Stimulated activated CD4-positive, alpha-beta T cell treated with anti-CD3 and anti-CD28 coated beads, Interleukin-12 subunit alpha, Interleukin-12 subunit beta, amount 100 ng/mL, for 48 hours (primary cell): ENCODE measurements around the gene BCAR1.
A peak's percentile ranks its signal among the peaks of the same experiment; 100 is the strongest.
"Not testable (repeated sequence)": the region's sequence is repeated elsewhere in the genome, so short reads cannot be mapped to it uniquely, and the experiment has no call there.

ENCODE experiments used
- DNase-seq, 3 donors: peaks; one replicate each; pipeline ENCODE4 v3.0.0-alpha.2; 2020; ENCODE audit warnings: low read depth in 2 of 3, low spot score in 1 of 3

Gene BCAR1

GRCh38 chr16:75256059-75256571 is 4.7 kb upstream of the BCAR1 start:
- no peak for DNase-seq

DNA sequence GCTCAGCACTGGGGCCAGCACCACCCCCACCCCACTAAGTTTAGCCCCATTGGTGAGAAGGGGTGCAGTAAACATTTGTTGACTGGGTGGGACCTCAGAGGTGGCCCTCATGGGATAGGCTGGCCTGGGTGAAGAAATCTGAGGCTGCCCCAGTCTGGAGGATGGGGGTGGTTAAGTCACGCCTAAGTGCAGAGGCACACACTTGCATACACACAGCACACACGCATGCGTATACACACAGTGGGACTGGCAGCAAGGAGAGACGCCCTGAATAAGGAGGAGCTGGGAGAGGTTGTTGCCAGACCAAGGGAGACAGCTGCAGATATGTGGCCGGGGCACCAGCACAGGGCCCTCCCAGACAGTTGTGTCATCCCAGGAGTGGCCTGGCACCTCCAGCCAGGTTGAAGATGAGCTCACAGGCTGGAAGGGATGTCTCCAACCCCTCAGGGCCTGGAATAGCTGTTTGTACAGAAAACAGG is 3.0 kb upstream of the BCAR1 start:
- no peak for DNase-seq

- DNase-seq: no peak
Observed at GRCh38 chr16:75252946-75253911, 1.8 kb upstream of the BCAR1 start.

DNA sequence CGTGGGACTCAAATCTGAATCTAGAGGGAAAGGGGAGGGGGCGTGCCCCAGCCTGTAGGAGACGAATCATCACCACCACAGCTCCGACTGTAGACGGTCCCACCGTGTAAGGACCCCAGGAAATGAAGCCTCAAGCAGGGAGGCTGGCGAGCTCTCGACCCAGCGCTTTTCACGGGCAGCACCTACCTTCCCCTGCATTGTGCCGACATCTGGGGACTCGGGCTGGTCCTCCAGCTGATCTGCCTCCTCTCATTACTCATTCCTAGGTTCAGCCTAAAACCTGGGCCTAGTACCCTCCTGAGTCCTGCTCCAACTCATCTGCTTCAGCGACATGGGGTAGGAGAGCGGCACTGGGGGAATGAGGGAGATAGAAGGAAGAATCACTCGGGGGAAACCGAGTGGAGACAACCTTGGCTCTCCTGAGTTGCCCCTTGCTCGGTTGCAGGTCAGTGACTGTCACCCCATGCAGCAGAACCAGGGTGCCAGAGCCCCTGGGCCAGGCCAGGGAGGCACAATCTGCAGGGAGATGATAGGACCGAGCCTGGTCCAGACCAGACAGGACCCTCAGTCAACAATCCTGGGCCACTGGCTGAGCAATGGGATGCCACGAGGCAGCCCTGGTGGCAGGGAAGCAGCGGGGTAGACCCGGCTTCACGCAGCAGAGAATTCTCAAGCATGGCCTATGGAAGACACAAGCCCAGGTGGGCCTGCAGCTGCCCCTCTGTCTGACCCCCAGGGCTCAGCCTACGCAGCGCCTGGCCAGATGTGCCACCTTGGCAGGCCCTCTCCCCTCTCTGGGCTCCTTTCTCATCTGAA is 833 bp upstream of the BCAR1 start:
- DNase-seq: no peak

DNA sequence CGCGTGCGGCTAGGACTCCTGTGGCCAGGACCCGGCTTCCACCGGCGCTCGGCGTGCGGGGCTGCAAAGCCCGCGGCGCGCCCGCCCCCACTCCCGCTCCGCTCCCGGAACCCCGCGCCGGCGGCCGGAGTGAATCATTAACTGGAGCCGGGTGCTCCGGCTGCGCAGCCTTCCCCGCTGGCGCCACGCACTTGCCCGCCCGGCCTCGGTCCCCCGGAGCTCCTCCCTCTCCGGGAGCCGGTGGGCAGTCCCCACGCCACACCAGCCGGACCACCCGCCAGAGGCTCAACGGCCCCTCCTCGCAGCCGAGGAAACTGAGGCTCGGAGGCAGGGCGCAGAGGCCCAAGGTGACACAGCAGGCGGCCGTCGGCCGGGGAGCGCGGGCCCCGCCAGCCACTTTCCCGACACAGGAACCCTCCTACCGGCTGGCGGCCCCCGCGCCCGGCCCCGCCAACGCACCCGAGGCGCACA is 580 bp downstream of the BCAR1 start:
- DNase-seq: peak in 1 of 3 donors; percentile 11

DNA sequence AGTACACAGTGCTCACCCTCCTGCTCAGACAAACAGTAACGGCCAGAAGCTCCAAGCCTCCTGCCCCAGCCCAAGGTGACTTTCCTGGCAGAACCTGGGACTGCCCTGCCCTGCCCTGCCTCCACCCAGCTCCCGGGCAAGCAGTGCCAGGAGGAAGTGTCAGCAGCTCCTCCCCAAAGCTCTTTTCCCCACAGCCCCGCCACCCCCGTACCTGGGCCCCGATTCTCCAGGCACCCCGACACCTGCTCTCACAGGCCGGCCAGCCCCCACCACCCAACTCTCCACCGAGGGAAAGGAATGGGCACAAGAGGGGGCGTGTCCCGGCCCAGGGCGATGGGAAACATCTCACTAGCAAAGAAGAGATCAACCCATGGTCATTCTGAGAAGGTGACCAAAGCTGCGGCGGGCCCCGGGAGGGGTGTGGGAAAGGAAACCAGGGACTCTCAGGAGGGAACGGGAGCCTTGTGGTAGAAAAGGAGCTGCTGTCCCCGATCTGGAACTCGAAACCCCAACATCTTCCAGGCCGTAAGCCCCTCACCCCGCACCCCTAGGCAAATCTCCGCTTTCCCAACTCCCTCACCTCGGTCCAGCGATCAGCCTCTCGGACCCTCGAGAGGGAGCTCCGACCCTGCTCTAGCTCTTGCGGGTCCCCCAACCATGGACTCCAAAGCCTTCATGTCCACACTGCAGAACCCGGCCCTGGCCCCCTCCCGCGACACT is 1.2 kb downstream of the BCAR1 start:
- no peak for DNase-seq

GRCh38 chr16:75249441-75249840 is 2.0 kb downstream of the BCAR1 start:
- no peak for DNase-seq

DNA sequence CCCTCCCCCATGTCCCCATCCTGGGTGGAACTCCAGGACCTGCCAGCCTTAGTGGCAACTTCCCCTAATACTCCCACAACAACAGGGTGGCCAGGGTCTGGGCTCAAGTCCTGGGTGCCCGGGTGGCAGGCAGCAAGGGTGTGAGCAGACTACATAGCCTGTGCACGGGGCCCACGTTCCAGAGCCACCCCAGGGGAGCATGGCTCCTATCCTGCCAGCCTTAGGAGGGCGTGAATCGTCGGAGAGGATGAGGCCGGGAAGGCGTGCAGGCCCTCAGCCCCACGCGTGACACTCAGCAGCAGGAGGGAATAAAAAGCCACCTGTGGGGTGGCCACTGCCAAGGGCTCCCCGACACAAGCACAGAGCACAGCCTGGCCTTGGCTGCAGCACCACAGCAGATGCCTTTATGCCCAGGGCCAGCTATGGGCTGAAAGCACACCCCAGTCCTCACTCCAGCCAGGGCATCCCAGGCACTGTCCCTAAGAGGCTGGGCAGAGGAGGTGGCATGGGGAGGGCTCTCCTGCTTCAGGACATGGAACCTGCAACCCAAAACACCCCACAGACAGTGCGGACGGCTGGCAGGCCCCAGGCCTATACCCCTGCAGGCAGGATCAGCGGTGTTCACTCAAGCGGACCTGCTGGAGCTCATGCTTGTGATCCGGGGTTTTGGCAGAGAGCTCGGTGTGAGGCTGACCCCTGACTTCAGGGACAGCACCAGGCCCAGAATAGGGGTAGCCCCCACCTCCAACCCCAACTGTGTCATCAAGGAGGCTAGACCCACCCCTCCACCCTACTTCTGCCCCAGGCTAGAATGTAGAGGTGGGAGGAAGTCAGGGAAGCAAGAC is 2.7 kb downstream of the BCAR1 start:
- no peak for DNase-seq

DNA sequence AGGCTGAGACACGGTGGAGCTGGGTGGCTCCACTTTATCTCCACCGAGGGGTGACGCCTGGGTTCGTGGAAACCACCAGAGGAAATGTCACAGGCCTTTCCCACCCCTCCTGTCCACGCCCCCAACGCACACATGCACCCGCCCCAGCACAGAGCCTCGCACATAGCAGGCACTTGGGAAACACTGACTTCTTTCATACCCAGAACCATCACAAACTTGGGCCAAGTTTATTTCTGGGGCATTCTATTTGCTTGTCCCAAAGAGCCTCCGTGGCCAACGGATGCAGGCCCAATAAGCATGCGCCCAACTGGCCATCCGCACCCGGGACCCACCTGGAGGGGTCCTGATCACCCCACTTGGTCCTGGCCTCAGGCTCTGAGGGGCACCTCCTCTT is 3.3 kb downstream of the BCAR1 start:
- no peak for DNase-seq

DNA sequence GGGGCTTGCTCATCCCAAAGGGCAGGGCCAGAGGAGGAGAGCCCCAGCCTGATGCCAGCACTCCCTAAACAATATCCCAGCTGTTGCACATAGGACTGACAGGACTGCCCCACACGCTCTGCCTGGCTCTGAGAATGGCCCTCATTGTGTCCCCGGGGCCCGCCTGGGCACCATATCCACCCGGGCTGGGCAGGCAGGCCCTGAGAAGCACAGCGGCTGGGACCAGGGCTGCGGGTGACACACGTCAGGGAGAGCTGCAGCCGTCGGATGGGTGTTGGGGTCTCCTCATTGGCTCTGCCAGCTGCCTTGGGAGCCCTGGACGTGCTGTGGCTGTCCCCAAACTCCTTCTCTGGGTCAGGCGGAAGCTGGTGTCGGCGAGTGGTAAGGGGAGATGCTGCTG is 4.2 kb downstream of the BCAR1 start:
- DNase-seq: no peak

- DNase-seq: no peak
Observed at GRCh38 chr16:75246504-75247205, 4.8 kb downstream of the BCAR1 start.

DNA sequence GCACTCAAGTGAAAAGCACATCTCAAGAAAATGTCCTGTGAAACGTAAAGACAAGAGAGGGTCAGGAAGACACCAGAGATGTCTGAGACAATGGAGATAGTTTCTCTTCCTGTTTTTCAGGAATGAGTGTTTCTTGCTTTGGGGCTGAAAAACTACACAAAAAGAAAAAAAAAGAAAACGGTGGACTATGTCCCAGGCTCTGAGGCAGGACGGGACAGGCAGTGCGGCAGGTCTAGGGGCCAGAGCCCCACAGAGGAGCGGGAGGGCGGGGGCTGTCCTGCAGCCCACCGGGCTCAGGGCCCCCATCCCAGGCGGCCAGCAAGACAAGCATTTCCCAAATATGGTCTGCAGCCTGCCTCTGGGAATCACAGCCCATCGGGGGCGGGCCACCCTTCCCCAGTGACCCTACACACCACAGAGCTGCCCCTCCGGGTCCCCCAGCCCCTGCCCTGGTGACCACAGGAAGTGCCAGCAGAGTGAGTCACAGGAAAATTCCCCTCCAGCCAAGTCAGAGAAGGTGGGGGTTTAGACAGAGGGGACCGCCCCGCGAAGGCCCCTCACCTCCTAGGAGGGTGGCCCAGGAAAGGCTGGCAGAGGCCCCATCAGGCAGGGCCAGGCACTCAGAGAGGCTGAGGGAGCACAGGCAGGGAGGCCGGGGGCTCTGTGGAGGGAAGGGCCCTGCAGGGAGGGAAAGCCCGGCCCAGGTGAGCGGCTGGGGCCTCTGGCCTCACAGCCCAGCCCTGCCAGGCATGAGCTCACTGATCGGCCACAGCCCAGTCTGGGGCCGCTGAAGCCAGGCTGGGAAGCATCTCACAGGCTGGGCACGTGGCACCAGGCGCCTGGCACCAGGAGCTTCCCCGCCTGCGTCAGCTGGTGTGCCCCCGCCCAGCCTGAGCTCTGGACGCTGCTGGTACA is 6.3 kb downstream of the BCAR1 start:
- DNase-seq: no peak

DNA sequence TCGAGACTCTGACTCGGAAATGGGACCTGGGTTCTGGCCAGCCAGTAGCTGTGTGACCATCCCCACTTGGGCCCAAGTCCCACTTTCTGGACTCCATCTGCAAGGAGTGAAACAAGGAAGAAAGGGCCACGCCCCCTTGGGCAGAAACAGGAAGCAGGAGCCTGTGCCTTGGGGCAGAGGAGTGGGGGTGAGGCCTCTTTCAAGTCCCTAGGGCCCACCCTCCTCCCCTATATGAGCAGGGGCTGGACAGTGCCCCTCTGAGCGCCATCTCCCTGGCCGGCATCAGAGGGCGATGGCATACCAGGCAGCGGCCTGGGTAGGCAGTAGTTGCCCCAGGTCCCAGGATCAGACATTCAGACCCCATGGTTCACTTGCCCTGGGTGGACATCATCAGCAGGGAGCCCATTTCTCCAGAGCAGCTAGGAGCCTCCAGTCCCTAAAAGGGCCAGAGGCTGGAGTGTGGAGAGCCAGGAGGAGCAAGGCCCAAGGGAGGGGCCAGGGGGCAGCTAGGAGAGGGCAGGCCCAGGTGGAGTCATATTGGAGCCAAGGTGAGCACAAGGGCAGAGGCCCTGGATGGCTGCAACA is 7.1 kb downstream of the BCAR1 start:
- no peak for DNase-seq

DNA sequence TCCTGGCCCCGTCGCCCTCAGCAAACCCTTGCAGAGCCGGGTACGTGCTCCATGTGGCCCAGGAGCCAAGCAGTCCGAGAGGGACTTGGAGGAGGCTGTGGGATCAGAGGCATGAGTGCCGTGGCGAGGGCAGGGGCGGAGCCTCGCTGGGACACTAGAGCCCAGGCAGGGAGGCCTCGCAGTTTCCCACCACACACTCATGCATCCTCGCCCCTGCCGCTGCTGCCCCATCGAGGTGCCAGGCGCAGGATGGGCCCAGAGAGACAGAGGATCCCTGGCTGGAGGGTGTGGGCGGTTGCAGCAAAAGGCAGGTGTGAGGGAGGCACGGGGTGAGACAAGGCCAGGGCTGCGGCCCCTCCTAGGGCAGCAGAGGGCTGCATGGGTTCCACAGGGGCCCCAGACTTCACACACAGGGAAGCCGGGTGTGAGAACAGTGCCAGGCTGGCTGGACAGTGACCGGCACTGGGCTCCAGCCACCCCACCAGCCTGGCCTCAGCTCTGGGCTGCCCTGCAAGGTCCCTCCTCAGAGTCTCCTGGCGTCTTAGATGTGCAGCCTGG is 7.7 kb downstream of the BCAR1 start:
- DNase-seq: no peak

GRCh38 chr16:75242436-75243078 is 8.9 kb downstream of the BCAR1 start:
- DNase-seq: not testable (repeated sequence)

DNA sequence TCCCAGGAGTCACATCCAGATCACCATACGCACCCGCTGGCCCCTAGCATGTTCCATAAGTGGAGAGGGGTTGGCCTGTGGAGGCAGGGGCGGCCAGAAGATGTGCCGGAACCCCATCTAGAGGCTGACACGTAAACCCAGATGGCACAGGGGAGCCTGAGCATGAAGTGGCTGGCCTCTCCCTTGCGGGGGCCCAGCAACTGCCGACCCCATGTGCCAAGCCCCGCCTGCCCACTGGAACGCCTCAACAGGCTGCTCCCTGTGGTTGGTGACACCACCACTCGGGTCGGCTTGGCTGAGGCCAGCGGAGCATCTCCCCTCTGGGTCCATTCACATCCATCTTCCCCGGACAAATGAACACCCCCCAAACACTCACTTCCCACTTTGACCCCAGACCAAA is 9.5 kb downstream of the BCAR1 start:
- DNase-seq: no peak

DNA sequence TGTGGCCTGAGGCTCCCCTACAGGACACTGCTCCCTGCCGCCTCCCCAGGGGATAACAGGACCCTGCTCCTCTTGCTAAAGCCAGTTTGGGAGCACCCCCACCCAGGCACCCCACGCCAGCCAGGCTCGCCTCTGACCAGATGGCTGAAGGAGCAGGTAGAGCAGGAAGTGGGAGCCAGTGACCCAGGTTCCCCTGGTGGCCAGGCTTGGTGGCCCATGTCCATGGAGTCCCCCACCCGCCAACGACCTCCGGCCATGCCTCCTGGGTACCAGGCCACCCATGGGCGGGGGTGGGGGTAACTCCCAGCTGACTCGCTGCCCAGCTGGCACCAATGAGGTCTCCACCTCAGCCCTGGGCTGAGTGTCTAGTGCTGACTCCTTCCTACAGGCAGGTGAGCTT is 10.0 kb downstream of the BCAR1 start:
- no peak for DNase-seq
